GM23338 (cell line): Measurements from ENCODE around the gene PID1. TPM values are rescaled to one million over a fixed set of nuclear protein-coding genes. Genes with fewer than 3 reads are reported as not detected.

Source experiments
- ATAC-seq: fragments of 200-7000 bp; cut with Tn5 transposase; 3 replicates; pipeline ENCODE4 v1.9.1; 2020
- DNase-seq: peaks from one replicate; pipeline ENCODE4 v3.0.0-alpha.2; 2015; ENCODE audit warnings: low spot score
- H2AFZ ChIP-seq: fragments of 200-600 bp; sonication (generic); 2 replicates; pipeline ENCODE4 v1.8.0; 2016; ENCODE audit warnings: antibody characterized with exemption, mild to moderate bottlenecking, moderate library complexity
- H3F3A ChIP-seq: fragments of 200-600 bp; sonication (generic); replicated peaks from 2 replicates; pipeline ENCODE4 v1.8.0; 2017; ENCODE audit warnings: antibody characterized with exemption, mixed run types, low read depth
- H3K27ac ChIP-seq: fragments of 200-600 bp; sonication (generic); 2 replicates; pipeline ENCODE4 v1.6.1; 2016; ENCODE audit warnings: low read depth
- H3K27me3 ChIP-seq: fragments of 200-600 bp; sonication (generic); 2 replicates; pipeline ENCODE4 v1.8.0; 2016; ENCODE audit warnings: mild to moderate bottlenecking, mixed run types, moderate library complexity; ENCODE audit not compliant: insufficient read depth
- H3K36me3 ChIP-seq: fragments of 200-600 bp; sonication (generic); 2 replicates; pipeline ENCODE4 v1.8.0; 2016; ENCODE audit warnings: mild to moderate bottlenecking; ENCODE audit not compliant: insufficient read depth
- H3K4me1 ChIP-seq: fragments of 200-600 bp; sonication (generic); 2 replicates; pipeline ENCODE4 v1.8.0; 2016; ENCODE audit warnings: mild to moderate bottlenecking, moderate library complexity; ENCODE audit not compliant: insufficient read depth
- H3K4me2 ChIP-seq: fragments of 200-600 bp; sonication (generic); 2 replicates; pipeline ENCODE4 v1.7.1; 2017; ENCODE audit warnings: mixed run types
- H3K4me3 ChIP-seq: fragments of 200-600 bp; sonication (generic); 2 replicates; pipeline ENCODE4 v1.6.1; 2016; ENCODE audit warnings: mixed run types
- H3K79me2 ChIP-seq: fragments of 200-600 bp; sonication (generic); replicated peaks from 2 replicates; pipeline ENCODE4 v1.8.0; 2017; ENCODE audit warnings: mild to moderate bottlenecking; ENCODE audit not compliant: insufficient read depth
- H3K9me2 ChIP-seq: fragments of 200-600 bp; sonication (generic); 2 replicates; pipeline ENCODE4 v1.8.0; 2017; ENCODE audit not compliant: insufficient read depth
- H4K20me1 ChIP-seq: fragments of 200-600 bp; sonication (generic); replicated peaks from 2 replicates; pipeline ENCODE4 v1.8.0; 2017; ENCODE audit warnings: mild to moderate bottlenecking; ENCODE audit not compliant: insufficient read depth
- H3K27ac Mint-ChIP-seq: 2 replicates; pipeline ENCODE4 v1.8.0; 2020; ENCODE audit warnings: inconsistent platforms, mild to moderate bottlenecking, moderate library complexity, mixed read lengths
- H3K27me3 Mint-ChIP-seq: 3 replicates; pipeline ENCODE4 v1.8.0; 2022; ENCODE audit warnings: low read depth, mild to moderate bottlenecking, moderate library complexity, mixed read lengths, inconsistent platforms; ENCODE audit not compliant: insufficient read depth, poor library complexity
- H3K36me3 Mint-ChIP-seq: 3 replicates; pipeline ENCODE4 v1.8.0; 2021; ENCODE audit warnings: low read depth, mild to moderate bottlenecking, inconsistent platforms, moderate library complexity, mixed read lengths
- H3K4me1 Mint-ChIP-seq: 3 replicates; pipeline ENCODE4 v1.8.0; 2020; ENCODE audit warnings: mild to moderate bottlenecking, inconsistent platforms, mixed read lengths
- H3K4me3 Mint-ChIP-seq: 3 replicates; pipeline ENCODE4 v1.8.0; 2021; ENCODE audit warnings: moderate library complexity, mild to moderate bottlenecking, inconsistent platforms, mixed read lengths
- H3K9me3 Mint-ChIP-seq: 3 replicates; pipeline ENCODE4 v1.8.0; 2020; ENCODE audit warnings: moderate library complexity, mild to moderate bottlenecking, inconsistent platforms, mixed read lengths
- CREB1 ChIP-seq: fragments of 250-450 bp; sonication (Bioruptor Pico); IDR thresholded peaks from 2 replicates; pipeline ENCODE4 v1.5.0; 2020; ENCODE audit warnings: low read depth, mild to moderate bottlenecking, moderate library complexity
- EZH2 ChIP-seq: fragments of 200-600 bp; sonication (generic); IDR thresholded peaks from one replicate; pipeline ENCODE4 v1.8.0; 2017; ENCODE audit warnings: antibody characterized with exemption, mild to moderate bottlenecking, low read depth; ENCODE audit not compliant: unreplicated experiment
- JUNB ChIP-seq: IDR thresholded peaks from one replicate; pipeline ENCODE4 v1.6.1; 2016; ENCODE audit warnings: antibody characterized with exemption; ENCODE audit not compliant: unreplicated experiment
- STAT1 ChIP-seq: IDR thresholded peaks from one replicate; pipeline ENCODE4 v1.6.1; 2016; ENCODE audit warnings: antibody characterized with exemption; ENCODE audit not compliant: unreplicated experiment
- ZNF331 ChIP-seq: fragments of 250-450 bp; sonication (Bioruptor Pico); IDR thresholded peaks from 2 replicates; pipeline ENCODE4 v1.5.0; 2020; ENCODE audit warnings: low read depth, mild to moderate bottlenecking, moderate library complexity
- polyA plus RNA-seq: library from polyadenylated mRNA; unstranded; fragments of >200 nt; fragmentation: Nextera tagmentation; extraction: Ambion mirVana; gene quantifications from 2 replicates; pipeline ENCODE4 v1.2.1, GENCODE V29; 2016
- total RNA-seq: library from RNA; depleted of rRNA; stranded (reverse); fragments of >200 nt; shearing (Covaris generic); gene quantifications from 2 replicates; pipeline ENCODE4 v1.2.3, GENCODE V29; 2014
- TF ChIP-seq, protein P1 (sequence below): IDR thresholded peaks from one replicate; pipeline ENCODE4 v1.6.1; 2018; ENCODE audit warnings: antibody characterized with exemption; ENCODE audit not compliant: unreplicated experiment
- TF ChIP-seq, protein P2 (sequence below): IDR thresholded peaks from 2 replicates; pipeline ENCODE4 v1.6.1; 2016; ENCODE audit warnings: antibody characterized with exemption
- TF ChIP-seq, protein P3 (sequence below), 2 experiments: fragments of 200-600 bp in 1 of 2; sonication (generic) in 1 of 2; conservative IDR thresholded peaks; 2 replicates each; pipeline versions ENCODE4 v1.5.1 to v1.6.1; 2016 to 2017; ENCODE audit warnings: antibody characterized with exemption in 2 of 2, low read depth in 2 of 2, mild to moderate bottlenecking in 2 of 2, moderate library complexity in 1 of 2
- TF ChIP-seq, protein P4 (sequence below): fragments of 250-450 bp; sonication (Bioruptor Pico); IDR thresholded peaks from 2 replicates; pipeline ENCODE4 v1.5.0; 2020; ENCODE audit warnings: mild to moderate bottlenecking, moderate library complexity

The PID1 gene
- total and polyA plus RNA-seq, 2 experiments from 2014 or later: 1.7 to 2.4 TPM

DNA sequence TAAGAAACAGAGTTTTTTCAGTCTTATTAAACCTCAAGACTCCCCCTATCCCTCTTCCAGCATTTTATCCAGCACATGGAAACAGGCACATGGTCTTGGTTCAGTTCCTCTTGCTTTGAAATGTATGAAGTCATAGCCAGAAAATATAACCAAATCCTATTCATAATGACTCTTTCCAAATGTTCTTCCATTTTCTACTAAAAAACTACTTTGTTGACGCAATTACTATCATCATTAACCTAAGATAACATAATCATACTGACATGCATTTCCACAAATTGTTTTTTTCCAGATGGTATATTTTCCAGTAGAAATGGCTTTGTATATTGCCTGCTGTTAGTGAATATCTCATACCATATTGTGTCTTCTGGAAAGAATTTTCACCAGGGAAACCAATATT lies 261.3 kb downstream of the PID1 start (continued):
- TF ChIP-seq, protein P1, sequence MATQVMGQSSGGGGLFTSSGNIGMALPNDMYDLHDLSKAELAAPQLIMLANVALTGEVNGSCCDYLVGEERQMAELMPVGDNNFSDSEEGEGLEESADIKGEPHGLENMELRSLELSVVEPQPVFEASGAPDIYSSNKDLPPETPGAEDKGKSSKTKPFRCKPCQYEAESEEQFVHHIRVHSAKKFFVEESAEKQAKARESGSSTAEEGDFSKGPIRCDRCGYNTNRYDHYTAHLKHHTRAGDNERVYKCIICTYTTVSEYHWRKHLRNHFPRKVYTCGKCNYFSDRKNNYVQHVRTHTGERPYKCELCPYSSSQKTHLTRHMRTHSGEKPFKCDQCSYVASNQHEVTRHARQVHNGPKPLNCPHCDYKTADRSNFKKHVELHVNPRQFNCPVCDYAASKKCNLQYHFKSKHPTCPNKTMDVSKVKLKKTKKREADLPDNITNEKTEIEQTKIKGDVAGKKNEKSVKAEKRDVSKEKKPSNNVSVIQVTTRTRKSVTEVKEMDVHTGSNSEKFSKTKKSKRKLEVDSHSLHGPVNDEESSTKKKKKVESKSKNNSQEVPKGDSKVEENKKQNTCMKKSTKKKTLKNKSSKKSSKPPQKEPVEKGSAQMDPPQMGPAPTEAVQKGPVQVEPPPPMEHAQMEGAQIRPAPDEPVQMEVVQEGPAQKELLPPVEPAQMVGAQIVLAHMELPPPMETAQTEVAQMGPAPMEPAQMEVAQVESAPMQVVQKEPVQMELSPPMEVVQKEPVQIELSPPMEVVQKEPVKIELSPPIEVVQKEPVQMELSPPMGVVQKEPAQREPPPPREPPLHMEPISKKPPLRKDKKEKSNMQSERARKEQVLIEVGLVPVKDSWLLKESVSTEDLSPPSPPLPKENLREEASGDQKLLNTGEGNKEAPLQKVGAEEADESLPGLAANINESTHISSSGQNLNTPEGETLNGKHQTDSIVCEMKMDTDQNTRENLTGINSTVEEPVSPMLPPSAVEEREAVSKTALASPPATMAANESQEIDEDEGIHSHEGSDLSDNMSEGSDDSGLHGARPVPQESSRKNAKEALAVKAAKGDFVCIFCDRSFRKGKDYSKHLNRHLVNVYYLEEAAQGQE: no peak
- TF ChIP-seq, protein P2, sequence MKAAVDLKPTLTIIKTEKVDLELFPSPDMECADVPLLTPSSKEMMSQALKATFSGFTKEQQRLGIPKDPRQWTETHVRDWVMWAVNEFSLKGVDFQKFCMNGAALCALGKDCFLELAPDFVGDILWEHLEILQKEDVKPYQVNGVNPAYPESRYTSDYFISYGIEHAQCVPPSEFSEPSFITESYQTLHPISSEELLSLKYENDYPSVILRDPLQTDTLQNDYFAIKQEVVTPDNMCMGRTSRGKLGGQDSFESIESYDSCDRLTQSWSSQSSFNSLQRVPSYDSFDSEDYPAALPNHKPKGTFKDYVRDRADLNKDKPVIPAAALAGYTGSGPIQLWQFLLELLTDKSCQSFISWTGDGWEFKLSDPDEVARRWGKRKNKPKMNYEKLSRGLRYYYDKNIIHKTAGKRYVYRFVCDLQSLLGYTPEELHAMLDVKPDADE: no peak
- TF ChIP-seq ZNF331 (CRISPR knock-in tag) (no peak), STAT1 (no peak), CREB1 (no peak)
- TF ChIP-seq, protein P3, sequence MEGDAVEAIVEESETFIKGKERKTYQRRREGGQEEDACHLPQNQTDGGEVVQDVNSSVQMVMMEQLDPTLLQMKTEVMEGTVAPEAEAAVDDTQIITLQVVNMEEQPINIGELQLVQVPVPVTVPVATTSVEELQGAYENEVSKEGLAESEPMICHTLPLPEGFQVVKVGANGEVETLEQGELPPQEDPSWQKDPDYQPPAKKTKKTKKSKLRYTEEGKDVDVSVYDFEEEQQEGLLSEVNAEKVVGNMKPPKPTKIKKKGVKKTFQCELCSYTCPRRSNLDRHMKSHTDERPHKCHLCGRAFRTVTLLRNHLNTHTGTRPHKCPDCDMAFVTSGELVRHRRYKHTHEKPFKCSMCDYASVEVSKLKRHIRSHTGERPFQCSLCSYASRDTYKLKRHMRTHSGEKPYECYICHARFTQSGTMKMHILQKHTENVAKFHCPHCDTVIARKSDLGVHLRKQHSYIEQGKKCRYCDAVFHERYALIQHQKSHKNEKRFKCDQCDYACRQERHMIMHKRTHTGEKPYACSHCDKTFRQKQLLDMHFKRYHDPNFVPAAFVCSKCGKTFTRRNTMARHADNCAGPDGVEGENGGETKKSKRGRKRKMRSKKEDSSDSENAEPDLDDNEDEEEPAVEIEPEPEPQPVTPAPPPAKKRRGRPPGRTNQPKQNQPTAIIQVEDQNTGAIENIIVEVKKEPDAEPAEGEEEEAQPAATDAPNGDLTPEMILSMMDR (conservative IDR thresholded peaks at IDR 0.05; ENCODE audit: low read depth in 2 of 2): no peak

DNA sequence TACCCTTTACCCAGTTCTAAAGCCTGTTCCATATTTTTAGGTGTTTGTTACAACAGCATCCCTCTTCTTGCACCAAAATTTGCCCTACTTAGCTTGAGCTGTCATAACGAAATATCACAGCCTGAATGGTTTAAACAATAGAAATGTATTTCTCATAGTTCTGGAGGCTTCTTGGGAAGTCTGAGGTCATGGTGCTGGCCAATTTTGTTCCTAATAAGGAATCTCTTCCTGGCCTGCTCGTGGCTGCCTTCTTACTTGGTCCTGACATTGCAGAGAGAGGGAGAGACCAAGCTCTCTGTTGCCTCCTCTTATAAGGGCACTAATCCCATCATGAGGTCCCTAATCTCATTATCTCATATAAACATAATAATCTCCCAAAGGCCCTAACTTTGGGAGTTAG lies 267.8 kb downstream of the PID1 start:
- Histone ChIP-seq H3K27me3 (no peaks in the 10 kb centered on the region), H2AFZ (no peak overlapping the region), H3K36me3 (no peaks in the 10 kb centered on the region), H3K4me1 (no peaks in the 10 kb centered on the region), H3K27ac (no peak overlapping the region), H3K79me2 (no peaks in the 10 kb centered on the region), H3K9me2 (no peaks in the 10 kb centered on the region), H4K20me1 (no peaks in the 10 kb centered on the region), H3K4me2 (no peak overlapping the region), H3F3A (no peaks in the 10 kb centered on the region), H3K4me3 (no peak overlapping the region)
- no peaks in the 10 kb centered on the region for H3K27me3 Mint-ChIP-seq
- ATAC-seq (no peak), DNase-seq (no peak)
- peaks cover 38% of the 10 kb centered on the region for H3K9me3 Mint-ChIP-seq
- no peaks in the 10 kb centered on the region for H3K4me1 Mint-ChIP-seq
- peaks cover 19% of the 10 kb centered on the region for H3K36me3 Mint-ChIP-seq
- H3K27ac Mint-ChIP-seq: no peak overlapping the region
- no peak overlapping the region for H3K4me3 Mint-ChIP-seq
- no peak for TF ChIP-seq EZH2
- no peak for TF ChIP-seq JUNB
- TF ChIP-seq, protein P3 (conservative IDR thresholded peaks at IDR 0.05; ENCODE audit: low read depth in 2 of 2): no peak
- no peak for TF ChIP-seq STAT1
- TF ChIP-seq, protein P4, sequence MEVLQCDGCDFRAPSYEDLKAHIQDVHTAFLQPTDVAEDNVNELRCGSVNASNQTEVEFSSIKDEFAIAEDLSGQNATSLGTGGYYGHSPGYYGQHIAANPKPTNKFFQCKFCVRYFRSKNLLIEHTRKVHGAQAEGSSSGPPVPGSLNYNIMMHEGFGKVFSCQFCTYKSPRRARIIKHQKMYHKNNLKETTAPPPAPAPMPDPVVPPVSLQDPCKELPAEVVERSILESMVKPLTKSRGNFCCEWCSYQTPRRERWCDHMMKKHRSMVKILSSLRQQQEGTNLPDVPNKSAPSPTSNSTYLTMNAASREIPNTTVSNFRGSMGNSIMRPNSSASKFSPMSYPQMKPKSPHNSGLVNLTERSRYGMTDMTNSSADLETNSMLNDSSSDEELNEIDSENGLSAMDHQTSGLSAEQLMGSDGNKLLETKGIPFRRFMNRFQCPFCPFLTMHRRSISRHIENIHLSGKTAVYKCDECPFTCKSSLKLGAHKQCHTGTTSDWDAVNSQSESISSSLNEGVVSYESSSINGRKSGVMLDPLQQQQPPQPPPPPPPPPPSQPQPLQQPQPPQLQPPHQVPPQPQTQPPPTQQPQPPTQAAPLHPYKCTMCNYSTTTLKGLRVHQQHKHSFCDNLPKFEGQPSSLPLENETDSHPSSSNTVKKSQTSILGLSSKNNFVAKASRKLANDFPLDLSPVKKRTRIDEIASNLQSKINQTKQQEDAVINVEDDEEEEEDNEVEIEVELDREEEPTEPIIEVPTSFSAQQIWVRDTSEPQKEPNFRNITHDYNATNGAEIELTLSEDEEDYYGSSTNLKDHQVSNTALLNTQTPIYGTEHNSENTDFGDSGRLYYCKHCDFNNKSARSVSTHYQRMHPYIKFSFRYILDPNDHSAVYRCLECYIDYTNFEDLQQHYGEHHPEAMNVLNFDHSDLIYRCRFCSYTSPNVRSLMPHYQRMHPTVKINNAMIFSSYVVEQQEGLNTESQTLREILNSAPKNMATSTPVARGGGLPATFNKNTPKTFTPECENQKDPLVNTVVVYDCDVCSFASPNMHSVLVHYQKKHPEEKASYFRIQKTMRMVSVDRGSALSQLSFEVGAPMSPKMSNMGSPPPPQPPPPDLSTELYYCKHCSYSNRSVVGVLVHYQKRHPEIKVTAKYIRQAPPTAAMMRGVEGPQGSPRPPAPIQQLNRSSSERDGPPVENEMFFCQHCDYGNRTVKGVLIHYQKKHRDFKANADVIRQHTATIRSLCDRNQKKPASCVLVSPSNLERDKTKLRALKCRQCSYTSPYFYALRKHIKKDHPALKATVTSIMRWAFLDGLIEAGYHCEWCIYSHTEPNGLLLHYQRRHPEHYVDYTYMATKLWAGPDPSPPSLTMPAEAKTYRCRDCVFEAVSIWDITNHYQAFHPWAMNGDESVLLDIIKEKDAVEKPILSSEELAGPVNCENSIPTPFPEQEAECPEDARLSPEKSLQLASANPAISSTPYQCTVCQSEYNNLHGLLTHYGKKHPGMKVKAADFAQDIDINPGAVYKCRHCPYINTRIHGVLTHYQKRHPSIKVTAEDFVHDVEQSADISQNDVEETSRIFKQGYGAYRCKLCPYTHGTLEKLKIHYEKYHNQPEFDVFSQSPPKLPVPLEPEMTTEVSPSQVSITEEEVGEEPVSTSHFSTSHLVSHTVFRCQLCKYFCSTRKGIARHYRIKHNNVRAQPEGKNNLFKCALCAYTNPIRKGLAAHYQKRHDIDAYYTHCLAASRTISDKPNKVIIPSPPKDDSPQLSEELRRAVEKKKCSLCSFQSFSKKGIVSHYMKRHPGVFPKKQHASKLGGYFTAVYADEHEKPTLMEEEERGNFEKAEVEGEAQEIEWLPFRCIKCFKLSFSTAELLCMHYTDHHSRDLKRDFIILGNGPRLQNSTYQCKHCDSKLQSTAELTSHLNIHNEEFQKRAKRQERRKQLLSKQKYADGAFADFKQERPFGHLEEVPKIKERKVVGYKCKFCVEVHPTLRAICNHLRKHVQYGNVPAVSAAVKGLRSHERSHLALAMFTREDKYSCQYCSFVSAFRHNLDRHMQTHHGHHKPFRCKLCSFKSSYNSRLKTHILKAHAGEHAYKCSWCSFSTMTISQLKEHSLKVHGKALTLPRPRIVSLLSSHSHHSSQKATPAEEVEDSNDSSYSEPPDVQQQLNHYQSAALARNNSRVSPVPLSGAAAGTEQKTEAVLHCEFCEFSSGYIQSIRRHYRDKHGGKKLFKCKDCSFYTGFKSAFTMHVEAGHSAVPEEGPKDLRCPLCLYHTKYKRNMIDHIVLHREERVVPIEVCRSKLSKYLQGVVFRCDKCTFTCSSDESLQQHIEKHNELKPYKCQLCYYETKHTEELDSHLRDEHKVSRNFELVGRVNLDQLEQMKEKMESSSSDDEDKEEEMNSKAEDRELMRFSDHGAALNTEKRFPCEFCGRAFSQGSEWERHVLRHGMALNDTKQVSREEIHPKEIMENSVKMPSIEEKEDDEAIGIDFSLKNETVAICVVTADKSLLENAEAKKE (CRISPR knock-in tag): no peak
